GM21737 (cell line): ENCODE data around the gene SLC26A4.

ENCODE experiments used
- ATAC-seq: cut with Tn5 transposase; IDR thresholded peaks from one replicate; pipeline ENCODE4 v1.9.1; 2021; ENCODE audit warnings: mild to moderate bottlenecking, moderate library complexity; ENCODE audit not compliant: unreplicated experiment

SLC26A4 gene

GRCh38 chr7:107659666-107660065, 962 bp upstream of the SLC26A4 start:
- ATAC-seq: no peak

GRCh38 chr7:107661081-107661864, 645 bp downstream of the SLC26A4 start:
- ATAC-seq: peak; percentile 61

- ATAC-seq: no peak
Observed at GRCh38 chr7:107661865-107662379, 1.3 kb downstream of the SLC26A4 start.

- no peak for ATAC-seq
Observed at GRCh38 chr7:107663196-107663595, 2.6 kb downstream of the SLC26A4 start.

GRCh38 chr7:107666790-107667189, 6.2 kb downstream of the SLC26A4 start:
- ATAC-seq: no peak

GRCh38 chr7:107667341-107667740, 6.7 kb downstream of the SLC26A4 start:
- ATAC-seq: no peak

- no peak for ATAC-seq
Observed at GRCh38 chr7:107668296-107668695, 7.7 kb downstream of the SLC26A4 start.

GRCh38 chr7:107672183-107672582, 11.6 kb downstream of the SLC26A4 start:
- ATAC-seq: no peak

GRCh38 chr7:107676249-107676648, 15.6 kb downstream of the SLC26A4 start:
- ATAC-seq: no peak

GRCh38 chr7:107678110-107678753, 17.6 kb downstream of the SLC26A4 start:
- peak; percentile 64 for ATAC-seq

GRCh38 chr7:107680478-107680877, 19.9 kb downstream of the SLC26A4 start:
- no peak for ATAC-seq

GRCh38 chr7:107682886-107683285, 22.3 kb downstream of the SLC26A4 start:
- no peak for ATAC-seq

- no peak for ATAC-seq
Observed at GRCh38 chr7:107684287-107684686, 23.7 kb downstream of the SLC26A4 start.

GRCh38 chr7:107684947-107685463, 24.4 kb downstream of the SLC26A4 start:
- ATAC-seq: no peak

GRCh38 chr7:107686816-107687387, 26.3 kb downstream of the SLC26A4 start:
- no peak for ATAC-seq

GRCh38 chr7:107687656-107688055, 27.0 kb downstream of the SLC26A4 start:
- no peak for ATAC-seq

GRCh38 chr7:107689553-107689952, 28.9 kb downstream of the SLC26A4 start:
- no peak for ATAC-seq

GRCh38 chr7:107690084-107690483, 29.5 kb downstream of the SLC26A4 start:
- ATAC-seq: no peak

GRCh38 chr7:107690611-107691010, 30.0 kb downstream of the SLC26A4 start:
- ATAC-seq: no peak

GRCh38 chr7:107691716-107692115, 31.1 kb downstream of the SLC26A4 start:
- ATAC-seq: no peak

GRCh38 chr7:107692501-107692900, 31.9 kb downstream of the SLC26A4 start:
- ATAC-seq: no peak

GRCh38 chr7:107693396-107693795, 32.8 kb downstream of the SLC26A4 start:
- no peak for ATAC-seq
